GM19351 (cell line): Measurements from ENCODE around the gene AQP7.
"Not testable (repeated sequence)": the region's sequence is repeated elsewhere in the genome, so short reads cannot be mapped to it uniquely, and the experiment has no call there.

Source experiments
- ATAC-seq: cut with Tn5 transposase; IDR thresholded peaks from one replicate; pipeline ENCODE4 v1.9.1; 2021; ENCODE audit warnings: mild to moderate bottlenecking, moderate library complexity; ENCODE audit not compliant: unreplicated experiment

Gene AQP7

GRCh38 chr9:33399047-33399446, 3.3 kb downstream of the AQP7 start:
- ATAC-seq, result not testable (repeated sequence)

- ATAC-seq, result not testable (repeated sequence)
These were observed 4.6 kb downstream of the AQP7 start for GRCh38 chr9:33397801-33398200.

- ATAC-seq, result not testable (repeated sequence)
These were observed 7.0 kb downstream of the AQP7 start for GRCh38 chr9:33395159-33395879.

- not testable (repeated sequence) for ATAC-seq
These were observed 8.4 kb downstream of the AQP7 start for GRCh38 chr9:33393986-33394385.

- ATAC-seq, result no peak
These were observed 8.8 kb downstream of the AQP7 start for GRCh38 chr9:33393581-33393980.

- not testable (repeated sequence) for ATAC-seq
These were observed 9.8 kb downstream of the AQP7 start for GRCh38 chr9:33392591-33393021.

GRCh38 chr9:33391111-33391771, 11.1 kb downstream of the AQP7 start:
- ATAC-seq, result not testable (repeated sequence)

GRCh38 chr9:33388110-33388994, 14.0 kb downstream of the AQP7 start:
- no peak for ATAC-seq

GRCh38 chr9:33386998-33387397, 15.4 kb downstream of the AQP7 start:
- not testable (repeated sequence) for ATAC-seq

GRCh38 chr9:33386641-33386996, 15.7 kb downstream of the AQP7 start:
- not testable (repeated sequence) for ATAC-seq

GRCh38 chr9:33385979-33386640, 16.3 kb downstream of the AQP7 start:
- not testable (repeated sequence) for ATAC-seq

- ATAC-seq, result not testable (repeated sequence)
These were observed 16.8 kb downstream of the AQP7 start for GRCh38 chr9:33385536-33385935.

GRCh38 chr9:33383396-33383795, 19.0 kb downstream of the AQP7 start:
- ATAC-seq, result not testable (repeated sequence)

GRCh38 chr9:33382397-33382796, 20.0 kb downstream of the AQP7 start:
- ATAC-seq, result not testable (repeated sequence)

GRCh38 chr9:33381231-33381791, 21.1 kb downstream of the AQP7 start:
- ATAC-seq, result no peak

- ATAC-seq, result no peak
These were observed 21.8 kb downstream of the AQP7 start for GRCh38 chr9:33380390-33381094.

- no peak for ATAC-seq
These were observed 22.5 kb downstream of the AQP7 start for GRCh38 chr9:33379666-33380389.

GRCh38 chr9:33378121-33378795, 24.1 kb downstream of the AQP7 start:
- no peak for ATAC-seq
